ENCODE data around the gene BMP8A.
"Not testable (repeated sequence)": the region's sequence is repeated elsewhere in the genome, so short reads cannot be mapped to it uniquely, and the experiment has no call there.

The BMP8A gene

DNA sequence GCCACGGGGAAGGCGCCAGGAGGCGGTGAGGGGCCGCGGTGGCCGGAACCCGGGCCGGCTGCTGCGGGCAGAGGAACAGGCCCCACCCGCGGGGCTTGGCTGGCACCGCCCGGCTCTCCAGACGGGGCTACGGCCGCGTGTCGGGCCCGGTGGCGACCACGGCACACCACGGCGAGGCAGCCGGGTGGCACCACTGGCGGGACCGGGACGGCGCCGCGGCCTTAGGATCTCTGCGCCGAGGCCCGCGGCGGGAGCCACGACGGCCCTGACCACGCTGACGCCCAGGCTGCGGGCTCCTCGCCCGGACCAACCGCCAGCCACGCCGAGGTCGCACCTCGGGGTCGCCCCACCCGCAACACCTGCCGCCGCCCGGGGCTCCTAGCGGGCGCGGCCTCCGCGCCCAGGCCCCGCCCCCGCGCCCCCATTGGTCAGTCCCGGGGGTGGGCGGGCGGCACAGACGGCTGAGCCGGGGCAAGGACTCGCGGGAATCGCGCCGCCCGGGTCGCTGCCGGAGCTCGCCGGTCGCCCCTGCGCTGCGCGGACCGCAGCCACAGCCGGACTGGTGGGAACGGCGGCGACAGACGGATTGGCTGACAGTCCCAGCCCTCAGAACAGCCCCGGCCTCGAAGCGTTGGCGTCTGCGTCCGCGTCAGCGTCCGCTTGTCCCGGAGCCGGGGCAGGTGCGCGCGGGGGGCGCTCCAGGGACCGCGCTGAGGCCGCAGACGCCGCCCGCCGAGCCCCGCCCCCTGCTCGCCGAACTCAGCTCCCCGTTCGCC lies at the start of gene BMP8A:
Gene BMP8A (plus strand): TSS at position 491 of the 776 bp plus-strand sequence. CDS start 356 bp downstream, outside the sequence.
- DNase-seq = peak; percentile 64 to 70

- DNase-seq = no peak
Measured at GRCh38 chr1:39441797-39442196, 49.6 kb upstream of the BMP8A start.

DNA sequence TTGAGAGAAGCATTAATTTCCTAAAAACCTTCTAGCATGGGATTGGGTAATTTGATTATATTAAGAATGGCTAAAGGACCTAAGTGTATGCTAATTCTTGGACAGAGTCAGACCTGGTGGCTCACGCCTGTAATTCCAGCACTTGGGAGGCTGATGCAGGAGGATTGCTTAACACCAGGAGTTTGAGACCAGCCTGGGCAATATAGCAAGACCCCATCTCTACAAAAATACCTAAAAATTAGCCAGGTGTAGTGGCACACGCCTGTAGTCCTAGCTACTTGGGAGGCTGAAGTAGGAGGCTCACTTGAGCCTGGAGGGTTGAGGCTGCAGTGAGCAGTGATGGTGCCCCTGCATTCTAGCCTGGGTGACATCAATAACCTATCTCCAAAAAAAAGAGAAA lies 45.9 kb upstream of the BMP8A start:
- no peak for DNase-seq

DNA sequence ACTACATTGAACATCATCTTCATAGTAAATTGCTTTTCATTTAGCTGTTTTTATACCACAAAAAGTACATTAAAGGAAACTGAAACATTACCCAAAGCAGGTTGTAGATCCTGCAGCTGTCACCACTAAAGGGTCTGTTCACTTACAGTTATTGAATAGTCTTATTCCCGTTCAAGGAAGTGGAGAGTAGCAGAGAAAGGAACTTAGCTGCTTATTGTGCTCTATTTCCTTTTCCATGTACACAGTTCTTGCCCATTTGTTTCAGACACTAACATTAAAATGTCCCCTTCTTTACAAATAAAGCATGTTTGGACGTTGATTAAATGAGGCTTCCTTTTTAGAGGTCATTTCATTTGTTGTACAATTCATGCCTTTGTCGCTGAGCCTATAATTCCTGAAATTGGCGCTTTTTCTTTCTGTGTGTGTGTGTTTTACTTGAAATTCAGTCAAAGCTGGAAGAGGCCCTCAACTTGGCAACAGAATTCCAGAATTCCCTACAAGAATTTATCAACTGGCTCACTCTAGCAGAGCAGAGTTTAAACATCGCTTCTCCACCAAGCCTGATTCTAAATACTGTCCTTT lies 44.4 kb upstream of the BMP8A start:
- no peak for DNase-seq

DNA sequence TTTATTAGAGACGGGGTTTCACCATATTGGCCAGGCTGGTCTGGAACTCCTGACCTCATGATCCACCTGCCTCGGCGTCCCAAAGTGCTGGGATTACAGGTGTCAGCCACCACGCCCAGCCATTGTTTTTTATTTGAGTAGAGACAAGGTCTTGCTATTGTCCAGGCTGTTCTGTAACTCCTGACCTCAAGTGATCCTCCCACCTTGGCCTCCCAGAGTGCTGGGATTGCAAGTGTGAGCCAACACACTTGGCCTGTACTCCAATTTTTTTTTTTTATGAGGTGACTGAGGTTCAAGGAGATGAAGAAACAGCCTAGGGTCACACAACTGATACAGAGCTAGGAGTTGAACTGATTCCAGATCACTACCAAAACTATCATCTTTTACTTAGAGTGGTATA lies 41.4 kb upstream of the BMP8A start:
- not testable (repeated sequence) for DNase-seq

- no peak for DNase-seq
Measured at GRCh38 chr1:39450956-39451606, 40.4 kb upstream of the BMP8A start.

GRCh38 chr1:39452081-39452480 lies 39.4 kb upstream of the BMP8A start:
- no peak for DNase-seq

DNA sequence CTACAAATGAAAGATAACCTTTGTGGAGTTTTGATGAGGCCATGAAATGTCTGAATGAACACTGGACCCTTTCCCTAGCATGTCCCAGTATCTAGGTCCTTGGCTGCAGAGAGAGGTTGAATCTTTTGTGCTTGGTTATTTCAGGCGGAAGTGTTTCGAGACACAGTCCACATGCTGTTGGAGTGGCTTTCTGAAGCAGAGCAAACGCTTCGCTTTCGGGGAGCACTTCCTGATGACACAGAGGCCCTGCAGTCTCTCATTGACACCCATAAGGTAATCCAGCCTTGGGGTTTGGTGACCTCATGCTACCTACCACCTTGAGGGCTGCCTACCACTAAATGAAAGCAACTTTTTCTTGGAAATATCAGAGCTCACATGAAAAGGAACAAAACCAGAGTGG lies 38.9 kb upstream of the BMP8A start:
- no peak for DNase-seq

DNA sequence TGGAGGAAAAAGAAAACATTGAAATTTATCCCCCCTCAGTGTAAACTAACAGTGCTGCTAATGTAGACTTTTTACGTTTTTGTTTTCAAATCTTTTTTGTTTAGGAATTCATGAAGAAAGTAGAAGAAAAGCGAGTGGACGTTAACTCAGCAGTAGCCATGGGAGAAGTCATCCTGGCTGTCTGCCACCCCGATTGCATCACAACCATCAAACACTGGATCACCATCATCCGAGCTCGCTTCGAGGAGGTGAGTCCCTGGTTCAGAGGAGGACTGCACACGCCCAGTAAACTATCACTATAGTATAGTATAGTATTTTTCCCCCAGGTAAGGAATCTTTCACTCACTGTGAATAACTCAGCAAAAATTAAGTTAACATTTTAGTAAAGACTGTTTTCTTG lies 37.8 kb upstream of the BMP8A start:
- no peak for DNase-seq

DNA sequence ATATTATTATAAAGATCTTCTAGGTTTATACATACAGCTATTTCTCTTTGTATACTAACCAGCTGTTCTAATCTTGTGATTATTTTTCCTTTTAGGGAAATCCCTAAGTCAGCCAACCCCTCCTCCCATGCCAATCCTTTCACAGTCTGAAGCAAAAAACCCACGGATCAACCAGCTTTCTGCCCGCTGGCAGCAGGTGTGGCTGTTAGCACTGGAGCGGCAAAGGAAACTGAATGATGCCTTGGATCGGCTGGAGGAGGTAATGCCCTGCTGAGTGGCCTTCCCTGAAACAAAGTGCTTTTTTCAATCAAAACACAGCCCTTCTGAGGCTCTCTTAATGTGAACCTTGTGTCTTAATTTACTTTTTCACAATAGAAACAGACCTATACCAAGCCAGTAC lies 32.4 kb upstream of the BMP8A start:
- DNase-seq = no peak

DNA sequence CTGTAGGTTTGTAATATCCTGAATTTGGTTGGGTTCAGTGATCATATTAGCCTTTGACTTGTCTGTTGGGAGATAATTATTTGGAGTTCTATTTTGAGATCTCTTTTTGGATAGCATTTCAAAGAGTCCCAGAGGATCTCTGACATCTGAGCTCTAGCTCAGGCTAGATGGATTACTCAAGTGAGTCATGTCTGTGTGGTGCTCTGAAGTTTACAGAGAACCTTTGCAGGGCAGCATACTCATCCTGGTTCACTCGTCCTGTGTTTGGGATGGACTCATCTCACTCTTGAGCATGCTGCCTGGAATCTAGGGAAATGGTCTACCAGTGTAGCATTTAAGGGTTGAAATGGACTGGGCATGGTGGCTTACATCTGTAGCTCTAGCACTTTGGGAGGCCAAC lies 29.4 kb upstream of the BMP8A start:
- no peak for DNase-seq

GRCh38 chr1:39466413-39467107 lies 24.9 kb upstream of the BMP8A start:
- no peak for DNase-seq

DNA sequence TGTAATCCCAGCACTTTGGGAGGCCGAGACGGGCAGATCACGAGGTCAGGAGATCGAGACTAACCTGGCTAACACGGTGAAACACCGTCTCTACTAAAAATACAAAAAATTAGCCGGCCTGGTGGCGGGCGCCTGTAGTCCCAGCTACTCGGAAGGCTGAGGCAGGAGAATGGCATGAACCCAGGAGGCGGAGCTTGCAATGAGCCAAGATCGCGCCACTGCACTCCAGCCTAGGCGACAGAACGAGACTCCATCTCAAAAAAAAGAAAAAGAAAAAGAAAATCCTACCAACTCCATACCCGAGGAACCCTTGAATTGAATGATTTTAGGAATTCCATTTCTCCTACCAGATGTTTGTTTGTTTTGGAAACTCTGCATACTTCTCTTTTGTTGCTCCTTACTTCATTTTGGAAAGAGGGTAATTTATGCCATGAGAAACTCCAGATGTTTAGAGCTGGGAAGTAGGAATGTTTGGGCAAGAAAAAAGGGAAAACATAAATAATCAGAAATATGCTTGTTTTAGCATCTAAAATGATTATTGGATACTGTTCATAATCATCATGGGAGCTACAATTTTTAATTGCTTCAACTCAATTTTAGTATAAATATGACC lies 24.2 kb upstream of the BMP8A start:
- not testable (repeated sequence) for DNase-seq

DNA sequence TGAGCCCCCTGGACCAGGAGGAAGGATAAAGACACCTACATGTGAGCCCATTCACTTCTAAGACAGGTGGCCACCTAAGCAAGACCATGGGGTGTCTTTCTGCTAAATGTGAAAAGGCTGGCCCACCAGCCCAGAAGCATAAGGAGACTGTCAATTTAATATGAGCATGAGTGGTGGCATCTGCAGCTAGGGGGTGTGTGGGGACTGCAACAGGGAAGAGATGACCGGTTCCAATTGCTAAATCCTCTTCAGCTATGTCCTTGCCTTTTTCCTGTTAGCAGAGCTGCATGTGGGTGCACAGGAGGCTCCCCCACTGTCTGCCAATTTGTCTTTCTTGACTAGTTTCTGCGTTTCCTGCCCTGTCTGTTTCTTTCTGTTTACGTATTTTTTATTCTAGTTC lies 22.3 kb upstream of the BMP8A start:
- no peak for DNase-seq

GRCh38 chr1:39470040-39470439 lies 21.4 kb upstream of the BMP8A start:
- no peak for DNase-seq

GRCh38 chr1:39472826-39473225 lies 18.6 kb upstream of the BMP8A start:
- no peak for DNase-seq

GRCh38 chr1:39473324-39473723 lies 18.1 kb upstream of the BMP8A start:
- no peak for DNase-seq

DNA sequence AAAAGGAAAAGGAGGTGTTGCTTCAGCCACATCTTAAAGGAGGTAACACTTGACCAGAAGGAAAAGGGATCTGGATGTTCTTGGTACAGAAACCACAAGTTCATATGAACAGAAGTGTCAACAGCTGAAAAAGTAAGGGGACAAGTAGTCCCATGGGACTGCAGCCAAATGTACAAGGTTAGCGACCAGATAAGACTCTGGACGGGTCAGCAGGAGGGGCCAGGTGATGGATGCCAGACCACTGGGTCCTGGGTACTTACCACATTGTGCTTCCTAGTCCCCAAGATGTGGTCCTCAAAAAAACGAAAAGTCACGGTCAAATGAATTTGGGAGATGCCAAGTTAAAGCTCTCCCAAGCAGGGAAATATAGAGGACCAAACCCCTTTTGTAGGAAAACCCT lies 16.6 kb upstream of the BMP8A start:
- DNase-seq = no peak

- DNase-seq = not testable (repeated sequence)
Measured at GRCh38 chr1:39475551-39475950, 15.9 kb upstream of the BMP8A start.

DNA sequence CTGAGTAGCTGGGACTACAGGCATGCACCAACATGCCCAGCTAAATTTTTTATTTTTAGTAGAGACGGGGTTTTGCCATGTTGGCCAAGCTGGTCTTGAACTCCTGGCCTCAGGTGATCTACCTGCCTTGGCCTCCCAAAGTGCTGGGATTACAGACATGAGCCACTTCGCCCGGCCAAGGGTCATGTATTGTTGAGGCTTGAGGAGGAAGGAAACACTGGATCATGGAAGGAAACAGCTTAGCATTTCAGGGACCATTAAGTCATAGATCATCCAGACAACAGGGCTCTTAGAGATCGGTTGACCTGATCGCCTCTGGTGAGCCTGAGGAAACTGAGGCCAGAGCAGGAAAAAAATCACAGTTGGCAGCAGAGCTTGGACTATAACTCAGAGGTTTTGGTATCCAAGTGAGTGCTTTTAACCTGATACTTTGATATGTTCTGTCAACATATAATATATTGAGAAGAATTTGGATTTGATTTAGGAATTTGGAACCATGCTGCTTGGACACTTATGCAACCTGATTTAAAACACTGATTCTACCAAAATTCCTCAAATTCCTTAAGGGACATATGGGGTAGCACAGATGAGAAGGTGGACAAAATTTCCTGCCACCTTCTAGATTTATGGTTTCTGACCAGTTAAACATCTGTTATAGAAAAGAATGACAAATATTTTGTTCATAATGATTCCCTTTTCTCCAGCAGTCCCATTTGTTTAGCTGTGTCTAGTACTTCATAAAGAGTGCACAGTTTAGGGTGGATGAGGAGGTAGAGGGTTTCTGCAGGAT lies 13.1 kb upstream of the BMP8A start:
- no peak for DNase-seq

GRCh38 chr1:39481289-39481688 lies 10.1 kb upstream of the BMP8A start:
- DNase-seq = no peak

- DNase-seq = no peak
Measured at GRCh38 chr1:39483276-39483675, 8.2 kb upstream of the BMP8A start.

All from stimulated activated CD4-positive, alpha-beta T cell treated with anti-CD3 and anti-CD28 coated beads, Interleukin-4, amount 100 ng/mL, for 4 hours (primary cell).